Measurements from ENCODE around the gene TMEM184B.

Gene TMEM184B

GRCh38 chr22:38284042-38284402 lies 11.2 kb upstream of the TMEM184B start:
- Mint-ChIP-seq H3K4me3 (no peak overlapping the region), H3K4me1 (ENCODE audit: low read depth in 2 of 2) (no peaks in the 10 kb centered on the region), H3K36me3 (ENCODE audit: insufficient read depth) (peaks cover 10% of the 10 kb centered on the region), H3K27me3 (no peaks in the 10 kb centered on the region), H3K27ac (peak overlapping the region in 1 of 2 donors; percentile 32), H3K9me3 (no peaks in the 10 kb centered on the region)
- DNase-seq (no peak), ATAC-seq (replicated peaks) (no peak)

DNA sequence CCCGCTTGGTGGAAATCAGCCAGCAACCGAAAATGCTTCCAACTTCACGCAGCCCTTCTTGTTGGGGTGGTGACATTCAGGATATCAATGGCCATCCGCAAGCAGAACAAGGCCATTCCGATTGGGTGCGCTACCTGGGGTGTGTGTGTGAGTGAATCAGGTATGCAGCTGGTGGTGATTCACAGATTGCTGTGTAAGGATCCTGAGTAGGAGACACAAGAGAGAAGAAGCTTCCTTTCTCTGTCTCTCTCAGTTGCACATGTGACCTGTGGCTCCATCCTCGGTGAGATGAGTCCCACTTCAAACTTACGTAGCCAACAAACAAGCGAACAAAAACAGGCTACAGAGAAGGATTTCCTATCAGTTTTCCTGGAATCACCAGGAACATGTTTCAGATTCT lies 9.6 kb upstream of the TMEM184B start:
- DNase-seq (no peak), ATAC-seq (replicated peaks) (no peak)
- Mint-ChIP-seq H3K4me3 (no peak overlapping the region), H3K27ac (peak overlapping the region in 1 of 2 donors; percentile 32), H3K36me3 (ENCODE audit: insufficient read depth) (peaks cover 6% of the 10 kb centered on the region), H3K4me1 (ENCODE audit: low read depth in 2 of 2) (no peaks in the 10 kb centered on the region), H3K9me3 (no peaks in the 10 kb centered on the region), H3K27me3 (no peaks in the 10 kb centered on the region)

DNA sequence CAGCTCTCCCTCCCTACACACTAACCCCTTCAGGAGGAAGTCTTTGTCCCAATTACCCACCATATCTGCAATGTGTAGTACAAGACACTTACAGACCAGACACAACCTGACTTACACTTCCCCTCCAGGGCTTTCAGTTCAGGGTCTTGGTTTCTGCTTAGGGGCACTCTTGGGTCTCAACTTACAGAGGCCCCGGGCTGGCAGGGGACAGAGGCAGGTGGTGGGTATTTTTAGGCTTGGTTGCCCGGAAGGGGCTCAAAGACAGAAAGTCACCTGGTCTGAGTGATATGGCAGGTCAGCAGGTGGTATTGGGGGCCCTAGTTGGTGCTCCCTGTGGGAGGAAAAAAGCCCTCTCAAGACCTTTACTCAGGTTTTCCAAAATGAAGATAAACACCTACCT lies 3.4 kb upstream of the TMEM184B start:
- Mint-ChIP-seq H3K27ac (no peak overlapping the region), H3K4me3 (no peak overlapping the region), H3K4me1 (ENCODE audit: low read depth in 2 of 2) (peaks cover 15 to 19% of the 10 kb centered on the region in 2 donors), H3K9me3 (no peaks in the 10 kb centered on the region), H3K36me3 (ENCODE audit: insufficient read depth) (peaks cover 18% of the 10 kb centered on the region), H3K27me3 (no peaks in the 10 kb centered on the region)
- ATAC-seq (replicated peaks) (no peak), DNase-seq (no peak)

DNA sequence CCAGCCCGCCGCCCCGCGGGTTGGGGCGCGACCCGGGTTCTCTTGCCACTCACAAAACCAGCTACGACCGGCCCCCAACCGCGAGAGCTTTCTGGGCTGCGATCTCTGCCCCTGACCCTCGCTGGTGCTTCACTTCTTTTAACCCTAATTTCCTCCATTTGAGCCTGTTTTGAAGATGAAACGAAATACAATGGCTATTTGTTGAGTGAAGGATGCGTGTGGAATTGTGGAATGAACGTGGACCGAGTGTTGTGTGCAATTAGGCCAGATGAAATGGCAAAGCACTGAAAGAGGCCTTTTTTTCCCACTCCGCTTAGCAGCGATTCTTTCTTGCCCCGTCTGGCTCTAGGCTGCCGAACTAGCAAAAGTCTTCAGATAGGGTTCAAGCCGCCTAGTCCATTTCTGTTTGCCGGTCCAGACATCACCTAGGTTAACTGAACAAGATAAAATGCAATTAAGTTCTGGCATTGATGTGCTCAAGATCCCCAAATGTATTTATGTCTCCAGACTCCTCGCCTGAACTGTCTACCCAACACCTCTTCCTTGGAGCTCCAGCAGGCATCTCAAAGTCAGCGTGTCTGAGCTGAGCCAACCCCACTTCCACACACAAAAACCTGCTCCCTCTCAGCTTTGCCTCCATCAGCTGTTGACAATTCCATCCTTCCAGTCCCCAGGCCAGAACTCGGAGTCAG lies 471 bp upstream of the TMEM184B start:
- Mint-ChIP-seq H3K9me3 (no peaks in the 10 kb centered on the region), H3K4me3 (peak overlapping the region; percentile 87 to 88), H3K4me1 (ENCODE audit: low read depth in 2 of 2) (peaks cover 33 to 40% of the 10 kb centered on the region in 2 donors), H3K36me3 (ENCODE audit: insufficient read depth) (peaks cover 24% of the 10 kb centered on the region), H3K27ac (peak overlapping the region; percentile 97), H3K27me3 (no peaks in the 10 kb centered on the region)
- DNase-seq = no peak
- no peak for ATAC-seq (replicated peaks)

DNA sequence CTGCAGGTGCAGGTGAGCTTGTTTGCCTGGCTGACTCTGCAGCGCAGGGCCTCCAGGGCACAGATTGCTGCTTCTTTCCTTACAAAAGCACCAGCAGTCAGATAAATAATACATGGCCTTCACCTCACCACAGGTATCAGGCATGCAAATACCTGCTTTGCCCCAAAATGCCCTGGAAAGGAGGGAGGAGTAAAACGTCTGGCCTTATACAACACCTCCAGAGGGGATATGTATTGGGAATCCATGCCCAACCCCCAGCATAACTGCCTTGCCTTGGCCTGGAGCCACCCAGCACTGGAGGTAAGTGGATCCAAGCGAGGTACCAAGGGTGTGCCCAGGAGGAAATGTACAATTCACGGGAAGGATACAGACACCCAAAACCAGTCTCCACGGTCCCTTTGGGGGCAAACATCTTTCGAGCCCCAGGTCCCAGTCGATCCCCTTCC lies 860 bp downstream of the TMEM184B start:
- DNase-seq (peak in 1 of 3 experiments; percentile 14), ATAC-seq (replicated peaks) (peak; percentile 1)
- Mint-ChIP-seq H3K36me3 (ENCODE audit: insufficient read depth) (peaks cover 24% of the 10 kb centered on the region), H3K9me3 (no peaks in the 10 kb centered on the region), H3K27ac (peak overlapping the region; percentile 77 to 97), H3K4me3 (peak overlapping the region; percentile 84 to 85), H3K27me3 (no peaks in the 10 kb centered on the region), H3K4me1 (ENCODE audit: low read depth in 2 of 2) (peaks cover 42 to 46% of the 10 kb centered on the region in 2 donors)

DNA sequence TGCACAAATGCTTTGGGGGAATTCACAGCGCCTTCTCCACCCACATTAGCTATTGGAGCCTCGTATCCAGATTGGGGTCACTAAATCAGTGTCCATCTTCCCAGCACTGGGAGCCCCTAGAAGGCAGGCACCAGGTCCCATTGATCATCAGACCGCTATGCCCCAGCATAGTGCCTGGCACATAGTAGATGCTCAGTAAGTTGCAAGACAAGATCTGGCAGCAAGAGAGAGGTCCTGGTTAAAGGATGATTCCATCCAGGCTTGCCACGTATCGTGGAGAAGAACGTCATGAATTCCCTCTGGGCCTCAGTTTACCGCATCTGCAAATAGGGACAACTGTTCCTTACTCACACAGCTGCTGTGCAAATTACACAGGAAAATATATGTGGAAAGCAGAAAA lies 1.7 kb downstream of the TMEM184B start:
- H3K36me3 Mint-ChIP-seq (ENCODE audit: insufficient read depth) = peaks cover 24% of the 10 kb centered on the region
- no peaks in the 10 kb centered on the region for H3K9me3 Mint-ChIP-seq
- DNase-seq (no peak), ATAC-seq (replicated peaks) (no peak)
- H3K27me3 Mint-ChIP-seq = no peaks in the 10 kb centered on the region
- peaks cover 44 to 47% of the 10 kb centered on the region in 2 donors for H3K4me1 Mint-ChIP-seq (ENCODE audit: low read depth in 2 of 2)
- peak overlapping the region; percentile 84 to 85 for H3K4me3 Mint-ChIP-seq
- peak overlapping the region; percentile 89 to 97 for H3K27ac Mint-ChIP-seq

GRCh38 chr22:38270091-38270992 lies 2.5 kb downstream of the TMEM184B start:
- ATAC-seq (replicated peaks) (no peak), DNase-seq (no peak)
- H3K27me3 Mint-ChIP-seq = no peaks in the 10 kb centered on the region
- H3K4me1 Mint-ChIP-seq (ENCODE audit: low read depth in 2 of 2) = peaks cover 44 to 48% of the 10 kb centered on the region in 2 donors
- peak overlapping the region; percentile 89 to 97 for H3K27ac Mint-ChIP-seq
- H3K9me3 Mint-ChIP-seq = no peaks in the 10 kb centered on the region
- H3K36me3 Mint-ChIP-seq (ENCODE audit: insufficient read depth) = peaks cover 24% of the 10 kb centered on the region
- peak overlapping the region; percentile 84 to 85 for H3K4me3 Mint-ChIP-seq

DNA sequence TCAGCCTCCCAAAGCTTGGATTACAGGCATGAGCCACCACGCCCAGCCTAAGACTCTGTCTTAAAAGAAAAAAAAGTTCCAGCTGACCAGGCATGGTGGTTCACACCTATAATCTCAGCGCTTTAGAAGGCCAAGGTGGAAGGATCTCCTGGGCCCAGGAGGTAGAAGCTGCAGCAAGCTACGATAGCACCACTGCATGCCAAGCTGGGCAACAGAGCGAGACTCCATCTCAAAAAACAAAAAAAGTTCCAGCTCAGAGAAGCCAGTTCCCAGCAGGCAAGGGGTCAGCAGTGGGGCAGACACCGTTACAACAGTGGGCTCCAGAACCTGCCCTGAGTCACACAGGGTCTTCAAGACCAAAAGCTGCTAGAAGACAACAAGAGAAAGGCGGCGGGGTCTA lies 3.3 kb downstream of the TMEM184B start:
- H3K9me3 Mint-ChIP-seq = no peaks in the 10 kb centered on the region
- ATAC-seq (replicated peaks) = no peak
- peak overlapping the region in 1 of 2 donors; percentile 97 for H3K27ac Mint-ChIP-seq
- no peaks in the 10 kb centered on the region for H3K27me3 Mint-ChIP-seq
- H3K4me3 Mint-ChIP-seq = no peak overlapping the region
- peaks cover 24% of the 10 kb centered on the region for H3K36me3 Mint-ChIP-seq (ENCODE audit: insufficient read depth)
- peaks cover 44 to 54% of the 10 kb centered on the region in 2 donors for H3K4me1 Mint-ChIP-seq (ENCODE audit: low read depth in 2 of 2)
- no peak for DNase-seq

DNA sequence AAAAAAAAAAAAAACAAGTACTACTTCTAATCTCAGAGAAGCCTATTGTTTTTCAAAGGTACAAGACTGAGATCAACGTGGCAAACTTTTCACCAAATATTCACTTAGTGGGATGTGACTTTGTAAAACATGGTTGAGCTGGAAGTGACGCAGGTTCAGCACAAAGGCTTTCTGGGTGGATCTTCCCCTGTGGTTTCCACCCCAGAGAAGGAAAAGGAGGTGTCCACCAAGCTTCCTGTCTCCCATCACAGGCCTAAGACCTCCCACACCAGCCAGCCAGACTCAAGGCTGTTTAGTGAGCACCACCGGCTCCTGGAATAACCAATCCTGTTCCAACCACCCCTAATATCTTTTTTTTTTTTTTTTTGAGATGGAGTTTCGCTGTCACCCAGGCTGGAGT lies 5.7 kb downstream of the TMEM184B start:
- peaks cover 44 to 52% of the 10 kb centered on the region in 2 donors for H3K4me1 Mint-ChIP-seq (ENCODE audit: low read depth in 2 of 2)
- H3K27me3 Mint-ChIP-seq = no peaks in the 10 kb centered on the region
- no peaks in the 10 kb centered on the region for H3K9me3 Mint-ChIP-seq
- peak; percentile 50 to 59 (median 58) for DNase-seq
- peaks cover 13% of the 10 kb centered on the region for H3K36me3 Mint-ChIP-seq (ENCODE audit: insufficient read depth)
- ATAC-seq (replicated peaks) = peak; percentile 97
- H3K4me3 Mint-ChIP-seq = peak overlapping the region; percentile 47 to 56
- H3K27ac Mint-ChIP-seq = peak overlapping the region; percentile 83 to 97

- no peak for DNase-seq
- Mint-ChIP-seq H3K36me3 (ENCODE audit: insufficient read depth) (peaks cover 14% of the 10 kb centered on the region), H3K9me3 (no peaks in the 10 kb centered on the region), H3K27me3 (no peaks in the 10 kb centered on the region), H3K4me3 (peak overlapping the region in 1 of 2 donors; percentile 47), H3K27ac (peak overlapping the region in 1 of 2 donors; percentile 97), H3K4me1 (ENCODE audit: low read depth in 2 of 2) (peaks cover 50% of the 10 kb centered on the region in 2 donors)
- no peak for ATAC-seq (replicated peaks)
Observed at GRCh38 chr22:38266120-38266519, 6.7 kb downstream of the TMEM184B start.

DNA sequence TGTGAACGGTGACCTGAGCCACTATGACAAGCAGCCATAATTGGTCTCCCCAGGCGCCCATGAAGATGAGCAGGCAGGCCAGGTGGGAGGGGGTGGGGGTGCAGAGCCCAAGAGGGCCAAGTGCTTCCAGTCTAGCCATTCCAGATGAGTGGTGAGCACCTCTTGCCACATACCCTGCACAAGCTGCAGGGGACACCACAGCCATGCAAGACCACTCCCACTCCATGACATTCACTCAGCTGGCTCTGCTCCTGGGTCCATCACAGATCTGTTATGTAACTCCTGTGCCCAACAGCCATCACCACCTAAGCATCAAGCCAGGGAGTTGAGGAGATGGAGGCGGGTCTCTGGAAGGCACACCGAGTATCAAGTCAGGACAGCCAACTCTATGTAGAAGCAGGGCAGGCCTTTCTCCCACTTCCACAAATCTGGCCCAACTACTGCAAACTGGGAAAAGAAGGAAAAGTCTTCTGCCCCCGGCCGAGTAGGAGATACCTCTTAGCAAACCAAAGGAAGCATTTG lies 8.4 kb downstream of the TMEM184B start:
- H3K4me1 Mint-ChIP-seq (ENCODE audit: low read depth in 2 of 2) = peaks cover 47 to 48% of the 10 kb centered on the region in 2 donors

GRCh38 chr22:38262051-38262795 lies 10.6 kb downstream of the TMEM184B start:
- H3K4me1 Mint-ChIP-seq (ENCODE audit: low read depth in 2 of 2) = peaks cover 40 to 41% of the 10 kb centered on the region in 2 donors
- H3K4me3 Mint-ChIP-seq = peak overlapping the region; percentile 14 to 36
- DNase-seq (peak; percentile 36 to 54 (median 43)), ATAC-seq (replicated peaks) (peak; percentile 42)
- peak overlapping the region; percentile 45 to 78 for H3K27ac Mint-ChIP-seq
- H3K36me3 Mint-ChIP-seq (ENCODE audit: insufficient read depth) = peaks cover 25% of the 10 kb centered on the region
- H3K9me3 Mint-ChIP-seq = no peaks in the 10 kb centered on the region
- no peaks in the 10 kb centered on the region for H3K27me3 Mint-ChIP-seq

More for the DNA sequence above, 8.4 kb downstream of the TMEM184B start:
- ATAC-seq (replicated peaks) (no peak), DNase-seq (no peak)
- peak overlapping the region in 1 of 2 donors; percentile 65 for H3K27ac Mint-ChIP-seq
- no peaks in the 10 kb centered on the region for H3K27me3 Mint-ChIP-seq
- no peaks in the 10 kb centered on the region for H3K9me3 Mint-ChIP-seq
- no peak overlapping the region for H3K4me3 Mint-ChIP-seq
- H3K36me3 Mint-ChIP-seq (ENCODE audit: insufficient read depth) = peaks cover 22% of the 10 kb centered on the region
